ENCODE measurements around the gene RARA.

RARA gene

DNA sequence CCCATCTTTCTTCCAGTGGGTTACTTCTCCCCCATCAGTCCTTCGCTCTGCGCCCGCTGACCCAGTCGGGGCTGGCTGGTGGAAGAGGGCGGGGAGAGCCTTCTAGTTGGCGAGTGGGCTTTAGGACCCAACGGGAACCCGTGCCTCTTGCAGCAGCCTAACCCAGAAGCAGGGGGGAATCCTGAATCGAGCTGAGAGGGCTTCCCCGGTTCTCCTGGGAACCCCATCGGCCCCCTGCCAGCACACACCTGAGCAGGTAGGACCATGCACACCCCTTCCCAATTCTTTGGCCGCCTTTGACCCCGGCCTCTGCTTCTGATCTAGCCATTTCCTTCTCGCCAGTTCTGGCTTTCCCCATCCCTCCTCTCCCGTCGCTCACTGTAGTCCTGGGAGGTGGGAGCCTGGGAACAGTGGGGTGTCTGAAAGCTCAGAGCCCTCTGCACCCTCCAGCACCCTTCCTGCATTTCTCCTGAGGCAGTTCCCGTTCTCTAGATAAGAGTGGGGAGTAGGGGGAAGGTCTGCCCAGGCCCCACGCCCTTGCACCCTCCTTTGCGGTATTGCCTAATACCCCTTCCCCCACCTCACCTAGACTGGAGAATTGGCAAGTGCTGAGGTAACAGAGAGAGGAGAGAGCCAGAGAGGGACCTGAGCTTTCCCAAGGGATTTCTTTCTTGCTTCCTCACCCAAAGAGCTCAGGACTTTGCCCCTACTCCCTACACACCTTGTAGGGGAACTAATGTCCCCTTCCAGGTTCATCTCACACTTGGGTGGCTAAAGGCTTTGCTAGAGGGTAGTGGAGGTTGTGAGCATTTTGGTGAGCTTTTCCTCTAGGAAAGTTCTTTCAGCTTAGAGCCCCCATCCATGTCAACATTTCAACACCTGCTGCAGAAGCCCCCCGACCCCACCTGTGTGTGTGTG lies at the start of gene RARA:
RARA (plus strand) TSS at position 150 of the 918 bp plus-strand sequence. CDS start 22,039 bp downstream, outside the sequence.
- no peak for DNase-seq

DNA sequence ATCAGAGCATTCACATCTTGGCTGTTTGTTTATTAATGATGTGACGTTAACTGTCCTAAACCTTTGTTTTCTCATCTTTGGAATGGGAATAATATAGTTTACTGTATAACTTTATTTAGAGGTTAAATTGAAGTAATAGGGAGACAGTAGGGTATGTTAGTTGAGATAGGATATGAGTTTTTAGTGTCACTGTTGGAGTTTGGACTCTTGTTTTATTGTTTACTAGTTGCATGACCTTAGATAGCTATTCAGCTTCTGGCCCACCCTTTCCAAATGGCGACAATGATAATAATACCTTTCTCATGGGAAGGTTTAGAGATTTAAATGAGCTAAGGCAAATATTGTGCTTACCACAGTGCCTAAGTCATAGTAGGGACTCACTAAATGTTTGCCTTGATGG lies 49.5 kb upstream of the RARA start:
- no peak for DNase-seq

DNA sequence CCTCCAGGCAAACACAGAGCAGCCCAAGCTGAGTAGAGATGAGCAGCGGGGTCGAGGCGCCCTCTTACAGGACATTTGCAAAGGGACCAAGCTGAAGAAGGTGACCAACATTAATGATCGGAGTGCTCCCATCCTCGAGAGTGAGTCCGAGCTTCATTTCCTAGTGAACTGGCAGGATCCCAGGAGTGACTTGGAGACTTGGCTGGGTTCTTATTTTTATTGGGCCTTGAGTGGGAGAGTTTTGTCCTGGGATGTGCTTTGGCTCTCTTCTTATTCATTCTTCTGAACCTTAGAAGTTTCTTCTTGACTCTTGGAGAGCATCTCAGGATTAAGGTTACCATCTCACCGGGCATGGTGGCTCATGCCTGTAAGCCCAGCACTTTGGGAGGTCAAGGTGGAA lies 48.5 kb upstream of the RARA start:
- DNase-seq, result no peak

DNA sequence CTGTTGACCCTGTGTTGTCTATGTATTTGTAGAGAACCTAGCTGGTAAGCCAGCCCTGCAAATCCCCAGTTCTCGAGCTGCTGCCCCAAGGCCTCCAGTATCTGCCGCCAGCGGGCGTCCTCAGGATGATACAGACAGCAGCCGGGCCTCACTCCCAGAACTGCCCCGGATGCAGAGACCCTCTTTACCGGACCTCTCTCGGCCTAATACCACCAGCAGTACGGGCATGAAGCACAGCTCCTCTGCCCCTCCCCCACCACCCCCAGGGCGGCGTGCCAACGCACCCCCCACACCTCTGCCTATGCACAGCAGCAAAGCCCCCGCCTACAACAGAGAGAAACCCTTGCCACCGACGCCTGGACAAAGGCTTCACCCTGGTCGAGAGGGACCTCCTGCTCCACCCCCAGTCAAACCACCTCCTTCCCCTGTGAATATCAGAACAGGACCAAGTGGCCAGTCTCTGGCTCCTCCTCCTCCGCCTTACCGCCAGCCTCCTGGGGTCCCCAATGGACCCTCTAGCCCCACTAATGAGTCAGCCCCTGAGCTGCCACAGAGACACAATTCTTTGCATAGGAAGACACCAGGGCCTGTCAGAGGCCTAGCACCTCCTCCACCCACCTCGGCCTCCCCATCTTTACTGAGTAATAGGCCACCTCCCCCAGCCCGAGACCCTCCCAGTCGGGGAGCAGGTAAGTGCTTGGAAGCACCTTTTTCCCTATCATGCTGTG lies 44.4 kb upstream of the RARA start:
- DNase-seq, result no peak

DNA sequence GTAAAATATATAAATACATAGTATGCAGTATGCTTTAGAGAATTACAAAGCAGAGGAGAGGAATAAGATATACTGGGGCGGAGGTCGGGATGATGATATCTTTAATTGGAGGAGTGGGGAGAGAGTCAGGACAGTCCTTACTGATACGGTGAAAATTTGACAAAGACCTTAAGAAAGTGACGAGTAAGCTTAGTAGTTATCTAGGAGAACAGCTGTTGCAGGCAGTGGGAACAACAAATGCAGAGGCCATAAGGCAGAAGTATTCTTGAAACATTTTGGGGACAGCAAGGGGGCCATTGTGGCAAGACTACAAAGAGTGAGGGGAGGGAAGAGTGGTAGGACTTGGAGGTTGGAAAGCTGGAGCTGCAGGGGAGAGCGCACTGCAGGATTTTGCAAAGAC lies 43.6 kb upstream of the RARA start:
- DNase-seq, result no peak

DNA sequence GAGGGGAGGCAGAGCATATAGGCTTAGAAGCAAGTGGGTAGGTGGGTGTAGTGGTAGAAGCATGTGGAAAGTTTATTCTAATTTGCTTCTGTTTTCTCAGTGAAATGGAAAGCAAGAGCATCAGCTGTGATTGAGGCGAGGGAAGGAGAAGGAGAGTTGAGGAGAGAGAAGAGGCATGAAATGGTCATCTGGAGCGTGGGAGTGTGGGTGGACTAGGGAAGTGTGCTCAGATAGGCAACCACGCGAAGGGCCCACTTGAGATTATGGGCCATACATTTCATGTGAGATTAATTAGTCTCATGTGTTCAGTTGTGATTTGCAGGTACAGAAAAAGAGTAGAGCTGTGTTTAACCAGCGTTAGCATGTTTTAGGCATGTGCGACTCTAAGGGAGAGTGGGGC lies 42.1 kb upstream of the RARA start:
- no peak for DNase-seq

DNA sequence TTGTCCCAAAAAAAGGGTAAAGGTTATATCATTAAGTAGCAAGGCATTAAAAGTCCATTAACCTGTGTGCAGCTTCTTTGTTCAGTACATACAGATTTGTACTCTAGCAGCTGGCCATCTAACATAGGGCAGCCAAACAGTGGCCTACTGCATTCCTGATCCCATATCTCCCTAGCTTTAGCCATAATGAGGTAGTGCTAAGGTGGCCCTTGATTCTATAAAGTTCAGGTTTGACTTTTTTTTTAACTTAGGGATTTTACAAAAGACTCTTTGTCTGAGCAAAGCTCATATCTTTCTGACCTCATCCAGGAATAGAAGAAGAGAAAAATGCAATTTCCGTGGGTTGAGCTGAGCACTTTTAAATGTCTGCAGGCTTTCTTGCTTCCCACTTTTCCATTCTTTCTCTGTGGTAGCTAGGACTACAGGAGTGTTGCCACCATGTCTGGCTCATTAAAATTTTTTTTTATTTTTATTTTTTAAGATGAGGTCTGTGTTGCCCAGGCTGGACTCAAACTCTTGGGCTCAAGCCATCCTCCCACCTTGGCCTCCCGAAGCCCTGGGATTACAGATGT lies 40.8 kb upstream of the RARA start:
- no peak for DNase-seq

DNA sequence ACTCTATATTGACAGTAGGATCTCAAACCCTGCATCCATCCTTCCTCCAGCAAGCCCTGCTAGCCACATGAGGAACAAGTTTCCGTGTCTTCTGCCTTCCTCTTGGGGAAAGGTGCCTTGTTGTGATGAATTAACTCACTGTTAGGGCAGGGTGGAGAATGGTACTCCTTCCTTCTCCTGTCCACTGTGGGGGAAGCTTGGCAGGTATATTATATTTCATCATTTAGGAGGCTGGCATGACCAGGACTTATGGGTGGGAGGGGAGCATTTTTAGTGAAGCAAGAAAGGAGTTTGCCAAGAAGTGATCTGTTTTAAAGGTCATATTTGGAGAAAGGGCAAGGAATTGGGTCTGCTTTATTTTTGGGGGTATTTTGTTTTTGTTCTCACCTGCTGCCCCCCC lies 30.6 kb upstream of the RARA start:
- DNase-seq, result no peak

DNA sequence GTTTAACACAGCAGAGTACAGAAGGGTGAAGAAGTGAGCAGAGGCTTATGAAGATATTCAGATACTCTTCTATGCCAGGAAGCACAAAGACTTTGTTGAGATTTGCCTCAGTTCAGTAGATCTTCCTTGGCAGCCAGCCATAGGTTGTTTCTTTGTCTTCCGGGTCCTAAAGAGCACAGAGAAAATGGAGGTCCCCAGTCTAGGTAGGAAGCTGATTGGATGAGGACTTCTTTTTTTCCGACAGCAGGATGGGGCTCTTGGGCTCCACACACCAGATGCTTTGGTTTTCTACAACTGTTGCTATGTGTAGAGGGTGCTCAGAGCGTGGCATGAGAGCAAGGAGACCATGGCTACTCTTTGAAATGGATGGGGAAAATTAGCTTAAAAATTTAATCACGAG lies 29.6 kb upstream of the RARA start:
- no peak for DNase-seq

DNA sequence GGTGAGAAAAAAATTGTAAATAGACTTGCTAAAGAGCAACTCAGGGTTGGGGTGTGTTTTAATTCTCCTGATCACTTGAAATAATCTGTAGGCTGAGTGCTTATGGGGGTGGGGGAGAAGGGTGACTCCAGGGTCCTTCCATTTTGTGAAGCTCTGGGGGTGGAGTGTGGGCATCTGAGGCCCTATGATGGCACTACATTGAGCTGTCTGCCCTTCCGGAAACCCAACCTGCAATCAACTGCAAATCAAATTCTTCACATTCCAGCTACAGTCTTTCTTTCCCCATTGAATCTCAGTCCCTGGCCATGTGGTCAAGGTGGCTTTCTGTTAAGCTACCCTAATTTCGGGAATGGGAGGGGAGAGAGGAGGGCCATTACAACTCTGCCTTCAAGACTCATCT lies 27.3 kb upstream of the RARA start:
- no peak for DNase-seq

DNA sequence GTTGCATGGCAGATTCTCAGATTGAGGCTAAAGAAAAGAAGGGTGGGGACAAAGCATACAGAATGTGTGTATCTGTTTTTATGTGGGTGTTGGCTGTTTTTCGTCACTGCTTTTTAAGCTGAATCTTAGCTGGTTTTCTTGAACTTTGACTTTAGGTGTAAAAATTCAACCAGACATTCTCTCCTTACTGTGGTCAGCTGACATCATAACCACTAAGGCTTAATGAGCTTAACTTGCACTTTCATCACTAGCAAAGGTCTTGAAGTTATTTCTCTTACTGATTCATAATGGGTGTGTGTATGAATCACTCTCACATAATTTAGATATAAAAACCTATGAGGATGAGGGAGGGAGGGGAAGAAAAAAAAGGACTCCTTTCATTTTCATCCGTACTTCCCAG lies 25.3 kb upstream of the RARA start:
- peak; percentile 93 for DNase-seq

DNA sequence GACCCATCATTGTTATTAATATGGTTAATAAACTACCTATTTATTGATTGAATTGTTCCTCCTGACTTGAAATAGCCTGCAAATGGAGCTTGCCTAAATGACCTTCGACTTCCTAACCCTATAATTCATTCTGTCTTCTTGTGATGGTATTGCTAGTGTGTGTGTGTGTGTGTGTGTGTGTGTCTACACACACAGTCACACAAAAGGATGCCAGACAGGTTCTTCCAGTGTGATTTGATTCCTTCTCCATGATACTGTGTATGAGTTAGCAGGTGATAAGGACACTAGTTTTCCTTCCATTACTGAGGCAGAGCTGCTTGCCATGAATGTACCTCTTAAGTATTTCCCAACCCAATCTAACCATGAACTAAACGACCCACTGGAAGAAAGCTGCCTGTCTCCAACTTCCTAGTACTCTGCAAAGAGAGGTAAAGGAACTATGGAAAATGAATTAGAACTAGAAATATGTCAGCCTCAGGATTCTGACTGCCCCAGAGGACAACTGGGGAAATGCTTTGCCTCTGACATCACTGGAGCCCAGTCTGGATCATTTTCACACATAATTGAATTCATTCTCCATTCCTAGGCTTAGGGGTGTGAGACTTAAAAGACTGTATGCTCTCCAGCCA lies 24.8 kb upstream of the RARA start:
- peak; percentile 89 for DNase-seq

DNA sequence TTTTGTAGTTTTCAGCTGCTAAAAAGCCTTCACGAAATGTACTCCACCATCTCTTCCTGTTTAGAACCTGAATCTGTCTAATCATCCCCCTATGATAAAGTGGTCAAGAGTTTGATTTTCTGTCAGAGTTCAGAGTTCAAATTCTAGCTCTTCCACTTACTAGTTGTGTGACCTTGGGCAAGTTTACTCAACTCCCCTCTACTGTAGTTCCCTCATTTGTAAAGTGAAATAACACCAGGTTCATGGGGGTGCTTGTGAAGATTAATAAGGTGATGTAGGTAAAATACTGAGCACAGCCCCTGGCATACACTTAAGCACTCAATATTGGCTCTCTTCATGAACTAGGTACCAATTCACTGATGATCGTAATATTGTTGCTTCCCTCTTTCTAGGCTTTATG lies 22.5 kb upstream of the RARA start:
- no peak for DNase-seq

DNA sequence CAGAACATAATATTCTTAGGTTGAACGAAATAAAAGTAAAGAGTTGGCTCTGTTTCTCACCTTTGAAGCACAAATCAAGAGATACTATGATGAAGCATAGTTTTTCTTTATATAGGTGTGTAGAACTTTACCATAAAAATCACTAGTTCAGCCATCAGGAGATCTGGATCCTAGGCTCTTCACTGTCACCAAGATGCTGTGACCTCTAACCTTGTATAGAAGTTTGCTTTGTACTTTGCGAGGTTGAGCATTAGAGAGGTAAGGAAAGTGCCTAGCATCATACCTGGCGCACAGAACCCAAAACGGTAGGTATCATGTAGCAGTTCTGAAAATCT lies 21.9 kb upstream of the RARA start:
- no peak for DNase-seq

DNA sequence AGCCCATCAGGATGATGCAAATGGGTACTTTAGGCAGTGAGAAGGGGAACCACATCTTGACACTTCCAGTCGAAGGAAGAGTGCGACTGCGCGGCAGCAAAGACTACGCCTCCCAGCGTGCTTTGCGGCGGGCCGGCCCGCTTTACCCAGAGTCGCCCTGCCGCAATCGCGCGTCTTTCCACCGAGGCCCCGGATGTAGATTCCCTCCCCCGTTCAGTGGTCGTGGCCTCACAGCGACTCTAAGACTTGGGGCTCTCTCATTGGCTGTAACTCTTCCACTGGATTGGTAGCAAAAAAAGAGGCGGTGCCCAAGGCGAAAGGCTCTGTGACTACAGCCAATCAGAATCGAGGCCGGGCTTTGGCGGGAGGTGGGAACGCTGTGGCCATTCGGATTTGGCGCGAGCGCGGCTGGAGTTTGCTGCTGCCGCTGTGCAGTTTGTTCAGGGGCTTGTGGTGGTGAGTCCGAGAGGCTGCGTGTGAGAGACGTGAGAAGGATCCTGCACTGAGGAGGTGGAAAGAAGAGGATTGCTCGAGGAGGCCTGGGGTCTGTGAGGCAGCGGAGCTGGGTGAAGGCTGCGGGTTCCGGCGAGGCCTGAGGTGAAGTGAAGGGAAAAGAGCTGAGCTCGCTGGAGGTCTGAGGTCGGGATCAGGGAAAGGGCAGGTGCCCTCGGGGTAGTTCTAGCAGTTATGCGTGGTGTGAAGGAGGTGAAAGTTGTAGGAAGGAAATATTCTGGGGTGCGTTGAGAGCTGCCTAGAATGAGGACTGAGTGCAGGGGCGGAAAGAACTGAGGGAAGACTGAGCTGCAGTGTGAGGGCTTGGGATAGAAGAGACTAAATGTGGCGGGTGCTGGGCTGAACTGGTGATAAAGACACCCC lies 21.2 kb upstream of the RARA start, which contains the start of gene CDC6:
CDC6 (plus strand) TSS at position 386 of the 876 bp plus-strand sequence. CDS start 1,542 bp downstream, outside the sequence.
- peak; percentile 99 for DNase-seq

DNA sequence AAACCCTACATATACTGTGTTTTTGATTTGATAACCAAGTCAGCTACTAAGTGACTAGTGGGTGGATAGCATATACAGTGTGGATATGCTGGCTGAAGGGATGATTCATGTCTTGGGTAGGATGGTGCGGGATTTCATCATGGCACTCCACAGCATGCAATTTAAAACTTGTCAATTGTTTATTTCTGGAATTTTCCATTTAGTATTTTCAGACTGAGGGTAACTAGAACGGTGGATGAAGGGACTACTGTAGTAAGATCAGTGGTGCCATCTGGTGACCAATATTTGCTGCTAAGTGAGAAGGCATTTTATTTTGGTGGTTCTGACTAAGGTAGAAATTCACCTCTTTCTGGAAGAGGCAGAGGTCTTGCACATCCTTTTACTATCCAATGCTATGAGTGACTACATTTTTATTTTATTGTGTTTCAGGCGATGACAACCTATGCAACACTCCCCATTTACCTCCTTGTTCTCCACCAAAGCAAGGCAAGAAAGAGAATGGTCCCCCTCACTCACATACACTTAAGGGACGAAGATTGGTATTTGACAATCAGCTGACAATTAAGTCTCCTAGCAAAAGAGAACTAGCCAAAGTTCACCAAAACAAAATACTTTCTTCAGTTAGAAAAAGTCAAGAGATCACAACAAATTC lies 18.2 kb upstream of the RARA start:
- peak; percentile 85 for DNase-seq

DNA sequence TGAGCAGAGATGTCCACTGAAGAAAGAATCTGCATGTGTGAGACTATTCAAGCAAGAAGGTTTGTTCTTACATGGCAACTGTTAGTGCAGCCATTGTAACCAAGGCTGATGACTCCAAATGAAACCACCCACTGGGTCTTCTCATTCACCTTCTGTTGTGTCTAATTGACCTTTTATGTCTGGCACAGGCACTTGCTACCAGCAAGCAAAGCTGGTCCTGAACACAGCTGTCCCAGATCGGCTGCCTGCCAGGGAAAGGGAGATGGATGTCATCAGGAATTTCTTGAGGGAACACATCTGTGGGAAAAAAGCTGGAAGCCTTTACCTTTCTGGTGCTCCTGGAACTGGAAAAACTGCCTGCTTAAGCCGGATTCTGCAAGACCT lies 17.7 kb upstream of the RARA start:
- DNase-seq, result no peak

DNA sequence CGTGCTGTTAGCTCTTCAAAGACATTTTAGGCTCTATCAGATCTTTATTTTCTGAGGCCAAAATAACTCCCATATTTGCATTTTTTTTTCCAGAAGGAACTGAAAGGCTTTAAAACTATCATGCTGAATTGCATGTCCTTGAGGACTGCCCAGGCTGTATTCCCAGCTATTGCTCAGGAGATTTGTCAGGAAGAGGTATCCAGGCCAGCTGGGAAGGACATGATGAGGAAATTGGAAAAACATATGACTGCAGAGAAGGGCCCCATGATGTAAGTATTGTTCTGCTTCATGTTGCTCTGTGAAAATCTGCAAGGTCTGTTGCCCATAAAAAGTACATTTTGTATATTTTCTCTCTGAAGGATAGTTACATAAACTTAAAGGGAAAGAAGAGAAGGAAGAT lies 15.6 kb upstream of the RARA start:
- no peak for DNase-seq

DNA sequence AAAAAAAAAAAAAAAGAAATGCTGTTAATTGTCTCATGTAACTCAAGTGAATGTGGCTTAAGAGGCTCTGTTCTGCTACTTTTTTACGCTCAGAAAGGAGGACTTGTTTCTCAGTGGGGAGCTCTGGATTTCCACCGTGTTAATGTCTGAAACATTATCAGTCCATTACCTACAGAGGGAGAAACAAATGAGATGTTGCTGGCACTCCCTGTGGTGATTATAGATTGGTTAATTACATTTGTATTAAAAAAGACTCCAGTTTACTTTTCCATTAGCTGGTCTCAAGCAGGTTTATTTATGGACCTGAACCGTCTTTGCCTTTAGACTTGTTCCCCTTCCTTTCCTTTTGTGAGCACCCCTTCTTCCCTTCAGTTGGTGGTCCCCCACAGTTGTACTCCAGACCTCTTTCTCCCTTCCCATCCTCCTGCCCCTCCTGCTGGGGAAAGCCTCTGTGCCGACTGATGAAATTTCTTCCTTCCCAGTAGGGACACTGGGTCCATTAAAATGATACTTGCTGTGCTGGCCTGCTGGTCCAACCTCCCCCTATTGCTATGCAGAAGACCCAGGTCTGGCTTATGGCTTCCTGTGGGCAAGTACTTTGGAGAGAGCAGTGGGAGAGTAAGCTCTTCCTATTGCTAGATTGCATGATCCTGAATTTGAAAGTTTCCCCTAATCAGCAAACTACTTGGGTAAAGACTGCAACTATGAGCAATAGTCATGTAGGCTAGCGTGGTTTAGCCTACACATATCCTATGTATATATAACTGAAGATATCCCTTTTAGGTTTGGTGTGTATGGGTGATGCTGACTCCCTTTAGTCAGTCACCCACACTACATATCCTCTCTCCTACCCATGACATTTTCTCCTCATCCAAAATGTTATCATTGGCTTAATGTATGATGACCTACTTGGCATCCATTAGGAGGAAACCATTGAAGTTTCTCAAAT lies 13.2 kb upstream of the RARA start:
- no peak for DNase-seq

DNA sequence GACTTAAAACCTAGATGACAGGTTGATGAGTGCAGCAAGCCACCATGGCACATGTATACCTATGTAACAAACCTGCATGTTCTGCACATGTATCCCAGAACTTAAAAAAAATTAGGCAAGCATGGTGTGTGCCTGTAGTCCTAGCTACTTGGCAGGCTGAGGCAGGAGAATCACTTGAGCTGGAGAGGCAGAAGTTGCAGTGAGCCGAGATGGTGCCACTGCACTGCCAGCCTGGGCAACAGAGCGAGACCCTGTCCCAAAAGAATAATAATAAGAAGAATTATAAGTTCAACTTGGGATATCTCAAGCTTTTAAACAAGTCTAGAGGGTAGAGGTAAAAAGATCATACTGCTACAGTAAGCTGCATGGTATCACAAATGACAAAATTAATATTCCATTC lies 11.5 kb upstream of the RARA start:
- no peak for DNase-seq

DNA sequence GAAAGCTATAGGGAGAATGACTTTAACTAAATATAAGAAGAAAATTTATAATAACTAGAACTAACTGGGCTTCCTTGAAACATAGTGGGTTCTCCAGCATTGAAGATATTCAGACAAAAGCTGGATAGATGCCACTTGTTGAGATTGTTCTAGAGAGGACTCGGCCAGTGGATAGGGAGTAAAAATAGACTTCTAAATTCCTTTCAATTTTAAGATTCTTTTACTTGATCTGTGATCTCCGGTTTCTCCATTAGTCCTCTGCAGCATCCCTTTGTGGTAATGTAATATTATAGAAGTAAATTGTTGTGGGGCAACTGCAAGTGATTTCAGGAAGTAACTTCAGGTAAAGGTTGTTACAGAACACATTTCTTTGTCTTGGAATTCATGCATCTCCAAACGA lies 10.3 kb upstream of the RARA start:
- DNase-seq, result peak; percentile 82

All from fibroblast of upper back skin (primary cell).